K562 (cell line): ENCODE results near the gene YES1. TPM values are rescaled to one million over a fixed set of nuclear protein-coding genes. Genes with fewer than 3 reads are reported as not detected.

Source experiments
- ATF3 ChIP-seq, 2 experiments: fragments of 450-650 bp in 1 of 2; sonication (generic) in 1 of 2; formaldehyde crosslinking in 1 of 2; IDR thresholded peaks in 1 of 2; conservative IDR thresholded peaks in 1 of 2; 2 replicates each; pipeline versions ENCODE4 v1.6.1 to v1.8.1; 2016 to 2023; ENCODE audit warnings: mild to moderate bottlenecking in 2 of 2, moderate library complexity in 2 of 2, inconsistent platforms in 1 of 2, missing genetic modification reagents in 1 of 2
- CBX1 ChIP-seq: sonication (generic); IDR thresholded peaks from 2 replicates; pipeline ENCODE4 v1.6.1; 2016; ENCODE audit warnings: antibody characterized with exemption, low read depth, mild to moderate bottlenecking
- CBX8 ChIP-seq: fragments of 200-600 bp; sonication (generic); IDR thresholded peaks from 2 replicates; pipeline ENCODE4 v1.6.1; 2012; ENCODE audit warnings: borderline replicate concordance, mixed run types, low read depth, mild to moderate bottlenecking, moderate library complexity, mixed read lengths, low read length, control low read depth, inconsistent platforms; ENCODE audit not compliant: poor library complexity, severe bottlenecking; ENCODE audit errors: extremely low read depth
- CHD1 ChIP-seq: fragments of 200-600 bp; sonication (generic); IDR thresholded peaks from one replicate; pipeline ENCODE4 v1.6.1; 2012; ENCODE audit warnings: mild to moderate bottlenecking, moderate library complexity, low read length, inconsistent platforms
- CXXC5 ChIP-seq: fragments of 250-450 bp; sonication (Bioruptor Pico); IDR thresholded peaks from 2 replicates; pipeline ENCODE4 v1.8.0; 2022; ENCODE audit warnings: inconsistent platforms, mild to moderate bottlenecking, moderate library complexity
- EWSR1 ChIP-seq: fragments of 450-650 bp; IDR thresholded peaks from 2 replicates; pipeline ENCODE4 v1.6.1; 2018; ENCODE audit warnings: borderline replicate concordance, mild to moderate bottlenecking, low read depth, moderate library complexity; ENCODE audit not compliant: partially characterized antibody
- FOXA1 ChIP-seq: fragments of 450-650 bp; IDR thresholded peaks from 2 replicates; pipeline ENCODE4 v1.6.1; 2016; ENCODE audit warnings: mild to moderate bottlenecking, borderline replicate concordance
- FOXK2 ChIP-seq, 2 experiments: fragments of 450-650 bp; IDR thresholded peaks in 1 of 2; conservative IDR thresholded peaks in 1 of 2; 2 replicates each; pipeline ENCODE4 v1.6.1; 2016; ENCODE audit warnings: low read depth in 2 of 2, mild to moderate bottlenecking in 1 of 2
- HOMEZ ChIP-seq: fragments of 250-450 bp; sonication (Bioruptor Pico); IDR thresholded peaks from 2 replicates; pipeline ENCODE4 v1.4.0; 2020; ENCODE audit warnings: mild to moderate bottlenecking, moderate library complexity
- ZBTB1 ChIP-seq: sonication (generic); formaldehyde crosslinking; IDR thresholded peaks from 2 replicates; pipeline ENCODE4 v1.8.1; 2023; ENCODE audit warnings: missing genetic modification reagents, low read depth, mild to moderate bottlenecking, borderline replicate concordance
- ZMIZ1 ChIP-seq, 2 experiments: fragments of 150-350 bp in 1 of 2; IDR thresholded peaks; 2 replicates each; pipeline ENCODE4 v1.6.1; 2012 to 2016; ENCODE audit warnings: low read depth in 2 of 2, low read length in 2 of 2, mild to moderate bottlenecking in 1 of 2, moderate library complexity in 1 of 2
- ZNF609 ChIP-seq: sonication (generic); formaldehyde crosslinking; IDR thresholded peaks from 2 replicates; pipeline ENCODE4 v1.8.1; 2023; ENCODE audit warnings: missing genetic modification reagents, mild to moderate bottlenecking, borderline replicate concordance
- ZNF707 ChIP-seq: fragments of 250-450 bp; sonication (Bioruptor Pico); conservative IDR thresholded peaks from 2 replicates; pipeline ENCODE4 v1.8.0; 2022; ENCODE audit warnings: inconsistent platforms, mild to moderate bottlenecking, moderate library complexity
- polyA plus RNA-seq, 8 experiments: library from polyadenylated mRNA; depleted of rRNA in 4 of 8; stranded (reverse) in 5 of 8; unstranded in 3 of 8; fragments of >200 nt; fragmentation: Nextera tagmentation in 2 of 8; fragmentation: Illumina TruSeq in 1 of 8; extraction: Ambion mirVana in 2 of 8; extraction: Trizol in 1 of 8; gene quantifications; 2 replicates each; pipeline versions ENCODE4 v1.2.1 to v1.2.3, GENCODE V29; 2011 to 2014; ENCODE audit warnings: inconsistent platforms in 1 of 8, missing spikeins in 1 of 8
- total RNA-seq, 7 experiments: library from RNA; depleted of rRNA in 6 of 7; stranded (reverse); fragments of >200 nt in 6 of 7; fragmentation: Illumina TruSeq in 2 of 7; extraction: Trizol in 2 of 7; gene quantifications; 2 replicates each; pipeline versions ENCODE4 v1.2.1 to v1.2.3, GENCODE V29; 2011 to 2021; ENCODE audit warnings: low replicate concordance in 1 of 7

The YES1 gene
- total and polyA plus RNA-seq, 9 of the 15 experiments (the other 6 are each of a cell fraction or from before 2014, with no cell fraction given): 37.2 to 115 (median 77.7) TPM

GRCh38 chr18:711657-712400 is 100.2 kb downstream of the YES1 start (continued):
- TF ChIP-seq ZNF609 (CRISPR knock-in tag) (no peak), ZBTB1 (CRISPR knock-in tag) (0 out of 2 replicates have a peak, but pooled peaks have one; percentile 67), HOMEZ (CRISPR knock-in tag) (no peak), CBX1 (peak; percentile 52; the same call in 1 of the 2 replicates), FOXK2 (conservative IDR thresholded peaks at IDR 0.05 in 1 of 2, IDR thresholded peaks at IDR 0.05 in 1 of 2; ENCODE audit: low read depth in 2 of 2) (no peak), CHD1 (peak; percentile 77), CBX8 (no peak), ZNF707 (no peak), CXXC5 (CRISPR knock-in tag) (peak; percentile 69), ZMIZ1 (IDR thresholded peaks at IDR 0.05; ENCODE audit: low read depth in 2 of 2, low read length in 2 of 2) (0 out of 4 replicates have a peak, but pooled peaks of 1 of the 2 experiments have one; percentile 33), FOXA1 (no peak), EWSR1 (no peak), ATF3 (IDR thresholded peaks at IDR 0.05) (peak; percentile 42; the same call in 1 of the 2 replicates), ATF3 (CRISPR knock-in tag; conservative IDR thresholded peaks at IDR 0.05) (no peak)
